Measurements from ENCODE around the gene GPR35. TPM values are rescaled to one million over a fixed set of nuclear protein-coding genes. Genes with fewer than 3 reads are reported as not detected.

The GPR35 gene
- polyA plus RNA-seq, 3 donors: 30.6 to 37.8 (median 36.3) TPM

DNA sequence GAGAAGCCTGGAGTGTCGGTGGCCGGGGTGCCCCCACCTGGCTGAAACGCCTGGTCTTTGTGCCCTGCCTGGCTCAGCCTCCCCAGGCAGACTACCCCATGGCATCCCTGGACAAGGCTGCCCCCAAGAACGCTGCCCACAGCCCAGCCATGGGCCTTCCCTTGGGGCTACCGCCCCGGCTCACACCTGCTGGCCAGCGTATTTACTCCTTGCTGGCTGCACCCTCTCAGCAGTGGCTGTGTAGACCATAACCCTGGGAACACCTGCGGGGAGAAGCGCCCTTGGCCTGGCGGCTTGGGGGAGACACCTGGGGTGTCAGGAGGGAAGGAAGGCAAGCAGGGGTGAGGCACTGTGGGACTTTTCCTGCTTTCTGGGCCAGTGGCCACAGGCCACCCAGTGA lies 21.4 kb upstream of the GPR35 start:
- Mint-ChIP-seq H3K27me3 (ENCODE audit: low read depth in 3 of 3) (peaks cover 0 to 11% (median 5%) of the 10 kb centered on the region in 3 donors), H3K4me3 (no peak overlapping the region), H3K27ac (peak overlapping the region in 1 of 7 donors; percentile 18), H3K36me3 (peaks cover 21 to 28% of the 10 kb centered on the region in 2 donors), H3K9me3 (no peaks in the 10 kb centered on the region), H3K4me1 (peaks cover 9% of the 10 kb centered on the region)
- DNase-seq: no peak
- Histone ChIP-seq H3K9ac (ENCODE audit: insufficient read depth, low read length, poor library complexity, severe bottlenecking) (no peak overlapping the region), H3K27me3 (ENCODE audit: control insufficient read depth in 2 of 2, insufficient read depth in 2 of 2, low read length in 2 of 2) (no peaks in the 10 kb centered on the region), H2AFZ (ENCODE audit: insufficient read depth, low read depth, low read length, poor library complexity, severe bottlenecking) (no peak overlapping the region), H3K79me2 (ENCODE audit: insufficient read depth, low read length) (no peaks in the 10 kb centered on the region), H3K27ac (ENCODE audit: low read depth in 1 of 2, low read length in 2 of 2) (no peak overlapping the region), H4K20me1 (ENCODE audit: insufficient read depth, low read length) (no peaks in the 10 kb centered on the region), H3K4me3 (replicated peaks in 1 of 3; ENCODE audit: low read depth in 2 of 3, low read length in 3 of 3) (no peak overlapping the region), H3K4me2 (replicated peaks; ENCODE audit: extremely low read depth, low read length, poor library complexity, severe bottlenecking) (no peak overlapping the region), H3K9me3 (replicated peaks in 1 of 2; ENCODE audit: control insufficient read depth in 1 of 2, insufficient read depth in 1 of 2, low read length in 2 of 2) (no peaks in the 10 kb centered on the region), H3K4me1 (ENCODE audit: control insufficient read depth in 1 of 2, insufficient read depth in 2 of 2, low read length in 2 of 2) (peaks cover 9 to 11% of the 10 kb centered on the region in 2 donors), H3K36me3 (replicated peaks in 1 of 2; ENCODE audit: control insufficient read depth in 1 of 2, insufficient read depth in 2 of 2, low read length in 2 of 2) (peaks cover 13 to 34% of the 10 kb centered on the region in 2 donors)
- intact Hi-C loops (cut with micrococcal nuclease): loop anchor here in 1 of 2 donors (10.0 kb wide), 1 partner anchor 61 kb away; no protein-coding TSS in a partner anchor
- TF ChIP-seq, protein P1, sequence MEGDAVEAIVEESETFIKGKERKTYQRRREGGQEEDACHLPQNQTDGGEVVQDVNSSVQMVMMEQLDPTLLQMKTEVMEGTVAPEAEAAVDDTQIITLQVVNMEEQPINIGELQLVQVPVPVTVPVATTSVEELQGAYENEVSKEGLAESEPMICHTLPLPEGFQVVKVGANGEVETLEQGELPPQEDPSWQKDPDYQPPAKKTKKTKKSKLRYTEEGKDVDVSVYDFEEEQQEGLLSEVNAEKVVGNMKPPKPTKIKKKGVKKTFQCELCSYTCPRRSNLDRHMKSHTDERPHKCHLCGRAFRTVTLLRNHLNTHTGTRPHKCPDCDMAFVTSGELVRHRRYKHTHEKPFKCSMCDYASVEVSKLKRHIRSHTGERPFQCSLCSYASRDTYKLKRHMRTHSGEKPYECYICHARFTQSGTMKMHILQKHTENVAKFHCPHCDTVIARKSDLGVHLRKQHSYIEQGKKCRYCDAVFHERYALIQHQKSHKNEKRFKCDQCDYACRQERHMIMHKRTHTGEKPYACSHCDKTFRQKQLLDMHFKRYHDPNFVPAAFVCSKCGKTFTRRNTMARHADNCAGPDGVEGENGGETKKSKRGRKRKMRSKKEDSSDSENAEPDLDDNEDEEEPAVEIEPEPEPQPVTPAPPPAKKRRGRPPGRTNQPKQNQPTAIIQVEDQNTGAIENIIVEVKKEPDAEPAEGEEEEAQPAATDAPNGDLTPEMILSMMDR (IDR thresholded peaks at IDR 0.05): no peak
- 97% methylated on average over 10 of the region's 10 CpGs for WGBS (ENCODE audit: insufficient coverage)

DNA sequence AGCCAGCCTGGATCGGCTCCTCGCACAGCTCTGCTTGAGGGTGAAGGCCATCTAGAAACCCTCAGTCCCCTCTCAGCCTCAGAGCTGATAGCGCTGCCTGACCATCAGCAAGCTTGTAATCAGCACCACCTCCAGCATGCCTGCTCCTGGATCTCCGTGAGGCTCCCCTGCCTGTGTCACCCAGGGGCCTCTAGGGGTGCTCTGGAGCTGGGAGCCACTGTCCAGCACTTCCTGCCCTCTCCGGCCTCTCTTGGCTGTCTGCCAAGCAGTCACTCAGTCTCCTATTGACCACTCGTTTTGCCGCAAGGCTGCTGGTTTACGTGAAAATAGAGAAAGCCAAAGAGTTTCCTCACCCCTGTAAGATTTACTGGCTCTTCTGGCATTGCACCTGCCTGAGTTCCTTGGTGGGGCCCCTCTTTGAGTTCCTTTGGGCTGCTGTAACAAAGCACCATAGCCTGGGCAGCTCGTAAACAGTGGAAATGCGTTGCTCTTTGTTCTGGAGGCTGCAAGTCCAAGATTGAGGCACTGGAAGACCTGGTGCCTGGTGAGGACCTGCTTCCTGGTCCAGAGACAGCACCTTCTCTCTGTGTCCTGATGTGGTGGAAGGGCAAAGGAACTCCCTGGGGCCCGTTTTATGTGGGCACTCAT lies 20.9 kb upstream of the GPR35 start:
- DNase-seq: peak; percentile 57 to 81 (median 81)
- peak overlapping the region in 1 of 3 experiments; percentile 12 for H3K4me3 ChIP-seq (replicated peaks in 1 of 3; ENCODE audit: low read depth in 2 of 3, low read length in 3 of 3)
- H3K27ac ChIP-seq (ENCODE audit: low read depth in 1 of 2, low read length in 2 of 2): no peak overlapping the region
- peaks cover 9 to 11% of the 10 kb centered on the region in 2 donors for H3K4me1 ChIP-seq (ENCODE audit: control insufficient read depth in 1 of 2, insufficient read depth in 2 of 2, low read length in 2 of 2)
- peaks cover 16 to 22% of the 10 kb centered on the region in 2 donors for H3K36me3 Mint-ChIP-seq
- no peak overlapping the region for H3K9ac ChIP-seq (ENCODE audit: insufficient read depth, low read length, poor library complexity, severe bottlenecking)
- H3K9me3 Mint-ChIP-seq: no peaks in the 10 kb centered on the region
- H3K36me3 ChIP-seq (replicated peaks in 1 of 2; ENCODE audit: control insufficient read depth in 1 of 2, insufficient read depth in 2 of 2, low read length in 2 of 2): peaks cover 8 to 29% of the 10 kb centered on the region in 2 donors
- peak overlapping the region in 1 of 2 donors; percentile 63 for H3K4me3 Mint-ChIP-seq
- H3K27ac Mint-ChIP-seq: peak overlapping the region in 4 of 7 donors; percentile 55 to 79 (median 70)
- no peaks in the 10 kb centered on the region for H3K27me3 ChIP-seq (ENCODE audit: control insufficient read depth in 2 of 2, insufficient read depth in 2 of 2, low read length in 2 of 2)
- no peaks in the 10 kb centered on the region for H3K9me3 ChIP-seq (replicated peaks in 1 of 2; ENCODE audit: control insufficient read depth in 1 of 2, insufficient read depth in 1 of 2, low read length in 2 of 2)
- WGBS (ENCODE audit: insufficient coverage): 68% methylated on average over 7 of the region's 11 CpGs
- TF ChIP-seq, protein P1 (IDR thresholded peaks at IDR 0.05): peak; percentile 79
- no peaks in the 10 kb centered on the region for H4K20me1 ChIP-seq (ENCODE audit: insufficient read depth, low read length)
- H3K27me3 Mint-ChIP-seq (ENCODE audit: low read depth in 3 of 3): peaks cover 0 to 11% (median 5%) of the 10 kb centered on the region in 3 donors
- H3K4me2 ChIP-seq (replicated peaks; ENCODE audit: extremely low read depth, low read length, poor library complexity, severe bottlenecking): peak overlapping the region; percentile 34
- H3K79me2 ChIP-seq (ENCODE audit: insufficient read depth, low read length): no peaks in the 10 kb centered on the region
- peaks cover 9% of the 10 kb centered on the region for H3K4me1 Mint-ChIP-seq
- intact Hi-C loops (cut with micrococcal nuclease): loop anchor here in 1 of 2 donors (10.0 kb wide), 1 partner anchor 60 kb away; no protein-coding TSS in a partner anchor
- H2AFZ ChIP-seq (ENCODE audit: insufficient read depth, low read depth, low read length, poor library complexity, severe bottlenecking): peak overlapping the region; percentile 42

All from CD14-positive monocyte (primary cell).